ENCODE data around the gene PPP3CA.

DNA sequence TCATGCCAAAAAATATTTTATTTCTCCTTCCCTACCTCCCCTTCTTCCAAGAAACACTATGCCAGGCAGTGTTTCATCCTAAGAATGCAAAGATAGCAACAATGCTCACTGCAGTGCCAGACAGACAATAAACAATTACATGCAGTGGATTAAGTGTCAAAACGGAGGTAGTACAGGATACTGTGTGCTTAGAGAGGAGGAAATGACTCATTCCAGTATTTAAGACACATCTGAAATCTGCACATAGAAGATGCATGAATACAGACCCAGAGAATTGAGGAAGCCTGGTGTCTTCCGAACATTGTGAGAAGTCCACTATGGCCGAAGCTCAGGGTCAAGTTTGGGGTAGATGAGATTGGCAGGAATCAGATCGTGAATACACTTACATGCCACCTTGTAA is 326.4 kb downstream of the PPP3CA start:
- TF ChIP-seq POLR2A (IDR thresholded peaks at IDR 0.05): no peak
- TF ChIP-seq, protein P1, sequence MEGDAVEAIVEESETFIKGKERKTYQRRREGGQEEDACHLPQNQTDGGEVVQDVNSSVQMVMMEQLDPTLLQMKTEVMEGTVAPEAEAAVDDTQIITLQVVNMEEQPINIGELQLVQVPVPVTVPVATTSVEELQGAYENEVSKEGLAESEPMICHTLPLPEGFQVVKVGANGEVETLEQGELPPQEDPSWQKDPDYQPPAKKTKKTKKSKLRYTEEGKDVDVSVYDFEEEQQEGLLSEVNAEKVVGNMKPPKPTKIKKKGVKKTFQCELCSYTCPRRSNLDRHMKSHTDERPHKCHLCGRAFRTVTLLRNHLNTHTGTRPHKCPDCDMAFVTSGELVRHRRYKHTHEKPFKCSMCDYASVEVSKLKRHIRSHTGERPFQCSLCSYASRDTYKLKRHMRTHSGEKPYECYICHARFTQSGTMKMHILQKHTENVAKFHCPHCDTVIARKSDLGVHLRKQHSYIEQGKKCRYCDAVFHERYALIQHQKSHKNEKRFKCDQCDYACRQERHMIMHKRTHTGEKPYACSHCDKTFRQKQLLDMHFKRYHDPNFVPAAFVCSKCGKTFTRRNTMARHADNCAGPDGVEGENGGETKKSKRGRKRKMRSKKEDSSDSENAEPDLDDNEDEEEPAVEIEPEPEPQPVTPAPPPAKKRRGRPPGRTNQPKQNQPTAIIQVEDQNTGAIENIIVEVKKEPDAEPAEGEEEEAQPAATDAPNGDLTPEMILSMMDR (IDR thresholded peaks at IDR 0.05): no peak
- TF ChIP-seq POLR2AphosphoS5 (IDR thresholded peaks at IDR 0.05): no peak

Measured in breast epithelium (tissue), 3 donors.